ENCODE data around the gene ESYT3. TPM values are rescaled to one million over a fixed set of nuclear protein-coding genes. Genes with fewer than 3 reads are reported as not detected.
"Not testable (repeated sequence)": the region's sequence is repeated elsewhere in the genome, so short reads cannot be mapped to it uniquely, and the experiment has no call there.

Gene ESYT3
- total RNA-seq, 1 donor from 2014 or later = not detected

GRCh38 chr3:138408751-138409570 lies 25.5 kb upstream of the ESYT3 start:
- no peak for DNase-seq

DNA sequence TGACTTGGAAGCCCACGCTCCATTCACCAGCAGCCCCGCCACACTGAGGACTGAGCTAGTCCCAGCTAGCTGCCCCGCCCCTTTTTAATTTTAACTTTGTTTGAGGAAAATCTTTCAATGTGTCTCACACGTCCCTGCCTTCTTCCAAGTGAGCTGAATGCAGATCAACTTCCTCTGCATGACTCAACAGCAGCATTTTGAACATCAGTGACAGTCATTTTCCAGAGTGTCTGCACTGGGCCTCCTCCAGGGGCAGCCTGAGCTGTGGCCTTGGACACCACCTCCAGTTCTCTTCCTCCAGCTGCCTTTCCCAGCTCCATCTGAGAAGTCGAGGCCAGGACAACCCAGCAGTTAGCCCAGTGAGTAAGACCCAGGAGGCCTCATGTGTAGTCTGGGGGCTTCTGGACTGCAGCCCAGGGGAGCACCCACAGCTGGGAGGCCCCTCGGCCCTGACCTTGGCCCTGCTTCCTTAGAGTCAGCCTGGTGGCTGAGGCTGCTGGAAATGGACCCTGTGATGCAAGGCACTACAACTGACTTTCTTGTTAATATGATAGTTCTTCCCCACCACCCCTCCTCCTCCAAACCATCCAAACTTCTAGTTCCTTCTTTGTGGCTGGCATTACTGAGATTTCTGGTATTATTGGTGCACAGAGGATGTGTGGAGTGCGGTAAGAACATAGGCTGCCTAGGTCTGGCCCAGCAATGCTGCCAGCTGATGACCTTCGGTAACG lies 21.4 kb upstream of the ESYT3 start:
- no peak for DNase-seq

GRCh38 chr3:138416236-138416635 lies 18.2 kb upstream of the ESYT3 start:
- not testable (repeated sequence) for DNase-seq

DNA sequence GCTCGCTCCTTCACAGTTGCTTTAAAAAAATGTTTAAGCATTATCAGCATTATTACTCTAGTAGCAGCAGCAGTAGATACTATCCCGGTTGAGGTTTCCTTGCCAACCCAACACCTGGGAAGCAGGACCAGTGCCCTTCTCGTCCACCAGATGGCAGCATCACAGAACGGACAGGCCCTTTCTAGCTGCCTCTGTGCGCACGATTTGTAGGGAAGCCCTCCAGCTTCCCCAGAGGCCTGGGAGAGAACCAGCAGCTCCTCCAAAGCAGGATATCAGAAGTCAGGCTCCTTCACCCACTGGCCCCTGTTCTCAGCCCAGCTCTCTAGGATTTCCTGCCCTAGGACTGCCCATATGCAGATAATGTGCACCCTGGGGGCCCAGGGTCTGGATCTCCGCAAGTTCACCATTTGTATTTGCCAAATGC lies 16.8 kb upstream of the ESYT3 start:
- DNase-seq = peak; percentile 88

GRCh38 chr3:138418601-138419206 lies 15.7 kb upstream of the ESYT3 start:
- DNase-seq = no peak

DNA sequence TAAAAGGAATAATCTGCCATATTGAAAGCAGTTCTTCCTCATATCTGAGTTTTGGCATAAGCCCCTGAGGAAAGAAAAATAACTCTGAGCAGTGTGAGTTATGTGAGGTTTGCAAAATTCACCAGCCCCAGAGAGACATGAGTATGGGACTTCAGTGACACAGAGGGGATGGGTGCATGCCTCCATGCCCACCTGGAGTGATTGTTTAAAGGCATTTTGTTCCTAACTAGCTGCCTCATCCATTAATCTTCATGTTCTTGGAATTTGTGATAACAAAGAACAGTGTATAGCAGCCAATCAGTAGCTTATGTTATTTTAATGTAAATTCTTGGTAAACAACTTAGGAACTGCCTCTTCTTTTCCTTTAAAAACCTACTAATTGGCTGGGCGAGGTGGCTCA lies 11.1 kb upstream of the ESYT3 start:
- DNase-seq = no peak

- no peak for DNase-seq
These were observed 10.1 kb upstream of the ESYT3 start for GRCh38 chr3:138424323-138424722.

GRCh38 chr3:138426211-138426610 lies 8.2 kb upstream of the ESYT3 start:
- no peak for DNase-seq

GRCh38 chr3:138426754-138427153 lies 7.7 kb upstream of the ESYT3 start:
- not testable (repeated sequence) for DNase-seq

DNA sequence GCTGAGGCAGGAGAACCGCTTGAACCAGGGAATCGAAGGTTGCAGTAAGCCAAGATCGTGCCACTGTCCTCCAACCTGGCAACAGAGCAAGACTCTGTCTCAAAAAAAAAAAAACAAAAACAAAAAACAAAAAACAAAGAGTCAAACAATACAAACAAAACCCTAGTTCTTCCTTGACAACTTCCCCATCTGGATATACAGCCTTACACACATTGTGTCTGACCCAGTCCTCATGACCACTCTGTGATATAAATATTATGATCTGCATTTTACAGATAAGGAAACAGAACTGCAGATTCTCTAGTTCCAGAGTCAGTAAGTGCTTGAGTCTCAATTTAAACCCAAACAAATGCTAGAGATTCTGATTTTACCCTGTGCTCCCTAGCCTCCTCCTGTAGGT lies 4.8 kb upstream of the ESYT3 start:
- DNase-seq = no peak

DNA sequence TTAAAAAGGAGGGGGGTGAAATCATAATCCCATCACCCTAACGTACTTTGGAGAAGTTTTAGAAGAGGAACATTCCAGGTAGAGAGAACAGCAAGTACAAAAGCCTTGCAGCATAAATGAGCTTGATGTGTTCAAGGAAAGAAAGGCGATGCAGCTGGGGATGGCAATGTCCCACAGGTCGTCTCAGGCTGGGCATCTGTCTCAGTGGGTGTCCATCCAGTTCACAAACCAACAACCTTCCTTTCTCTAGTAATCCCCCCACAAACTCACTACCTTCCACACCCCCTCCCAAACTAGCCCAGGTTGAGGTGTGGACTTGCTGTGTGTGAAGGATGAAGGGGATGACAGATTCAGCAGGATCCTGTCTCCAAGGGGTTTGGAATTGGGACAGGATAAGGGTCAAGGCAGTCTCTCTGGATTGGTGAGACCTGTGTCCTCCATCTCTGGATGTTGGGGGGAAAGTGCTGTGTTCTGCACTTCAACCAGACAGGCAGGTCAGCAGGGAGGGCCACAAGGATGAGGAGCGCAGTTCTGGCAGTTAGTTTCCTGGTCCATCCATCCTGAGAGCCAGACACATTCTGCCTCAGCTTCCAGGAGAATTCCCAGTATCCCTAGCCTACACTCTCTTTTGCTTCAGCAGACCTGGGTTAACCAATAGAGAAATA lies 1.7 kb upstream of the ESYT3 start:
- no peak for DNase-seq

- no peak for DNase-seq
These were observed 532 bp upstream of the ESYT3 start for GRCh38 chr3:138433892-138434275.

DNA sequence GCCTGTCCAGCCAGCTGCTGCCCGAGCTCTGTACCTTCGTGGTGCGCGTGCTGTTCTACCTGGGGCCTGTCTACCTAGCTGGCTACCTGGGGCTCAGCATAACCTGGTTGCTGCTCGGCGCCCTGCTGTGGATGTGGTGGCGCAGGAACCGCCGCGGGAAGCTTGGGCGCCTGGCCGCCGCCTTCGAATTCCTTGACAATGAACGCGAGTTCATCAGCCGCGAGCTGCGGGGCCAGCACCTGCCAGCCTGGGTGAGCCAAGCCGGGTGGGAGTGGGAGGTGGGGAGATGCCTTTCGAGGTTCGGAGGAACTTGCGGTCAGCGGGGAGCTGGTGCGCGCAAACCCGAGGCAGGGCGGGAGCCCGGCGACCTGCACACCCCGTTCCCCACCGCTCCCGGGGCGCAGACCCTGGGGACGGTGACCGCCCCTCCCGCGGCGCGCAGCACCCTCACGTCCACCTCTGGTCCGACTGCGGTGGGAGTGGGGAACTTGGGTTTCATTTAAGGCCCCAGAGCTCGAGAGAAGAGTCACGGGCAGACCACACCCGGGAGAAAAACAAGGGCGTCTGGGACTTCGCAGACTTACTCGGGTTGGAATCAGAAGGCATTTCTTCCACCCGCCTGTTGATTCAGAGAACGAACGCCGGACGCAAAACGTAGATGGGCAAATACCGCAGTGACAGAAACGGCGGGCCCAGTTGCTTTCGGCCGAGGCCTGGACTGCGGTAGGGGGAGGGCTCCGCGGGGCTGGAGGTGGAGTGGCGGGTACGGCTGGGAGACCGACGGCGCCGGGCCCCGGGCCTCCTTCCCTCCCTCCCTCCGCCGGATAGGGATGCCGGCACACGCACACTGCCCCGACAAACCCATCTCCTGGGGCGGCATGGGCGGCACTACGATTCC lies 708 bp downstream of the ESYT3 start:
- no peak for DNase-seq

GRCh38 chr3:138435840-138436239 lies 1.4 kb downstream of the ESYT3 start:
- DNase-seq = no peak

GRCh38 chr3:138437281-138437680 lies 2.9 kb downstream of the ESYT3 start:
- DNase-seq = no peak

GRCh38 chr3:138438896-138439295 lies 4.5 kb downstream of the ESYT3 start:
- DNase-seq = no peak

DNA sequence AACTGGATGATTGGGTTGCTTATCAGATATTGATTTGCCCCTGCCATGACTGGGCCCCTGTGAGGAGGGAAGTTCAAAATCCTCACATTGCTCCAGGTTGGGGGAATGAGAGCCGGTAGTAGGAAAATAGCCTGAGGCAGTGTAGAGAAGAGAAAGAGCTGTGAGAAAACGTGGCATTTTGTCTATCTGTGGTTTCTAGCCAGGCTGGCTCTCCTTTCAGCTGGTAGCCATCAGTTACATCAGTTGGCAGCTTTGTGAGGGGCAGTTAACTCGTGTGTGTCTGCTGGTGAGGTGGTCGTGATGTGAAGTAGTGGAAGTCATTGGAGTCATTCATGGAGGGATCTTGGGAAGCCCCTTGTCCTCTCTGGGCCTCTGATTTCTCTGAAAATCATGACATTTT lies 5.2 kb downstream of the ESYT3 start:
- no peak for DNase-seq

- no peak for DNase-seq
These were observed 5.7 kb downstream of the ESYT3 start for GRCh38 chr3:138440121-138440521.

DNA sequence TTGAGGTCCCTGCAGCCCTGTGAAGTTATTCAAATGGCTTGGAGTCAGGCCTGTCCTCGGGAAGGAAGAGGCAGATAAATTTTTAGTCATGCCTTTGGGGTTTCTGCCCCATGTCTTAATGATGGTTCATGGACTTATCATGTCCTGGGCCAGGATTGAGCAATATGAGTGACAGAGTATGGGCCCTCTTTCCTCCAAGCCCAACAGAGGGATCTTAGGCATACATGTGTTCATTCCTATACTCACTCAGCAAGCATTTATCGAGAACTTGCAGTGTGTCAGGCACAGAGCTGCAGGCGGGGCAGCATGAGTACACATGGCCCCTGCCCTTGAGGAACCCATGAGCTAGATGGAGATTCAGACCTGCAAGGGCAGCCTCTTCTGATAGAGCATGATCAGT lies 6.2 kb downstream of the ESYT3 start:
- DNase-seq = no peak

DNA sequence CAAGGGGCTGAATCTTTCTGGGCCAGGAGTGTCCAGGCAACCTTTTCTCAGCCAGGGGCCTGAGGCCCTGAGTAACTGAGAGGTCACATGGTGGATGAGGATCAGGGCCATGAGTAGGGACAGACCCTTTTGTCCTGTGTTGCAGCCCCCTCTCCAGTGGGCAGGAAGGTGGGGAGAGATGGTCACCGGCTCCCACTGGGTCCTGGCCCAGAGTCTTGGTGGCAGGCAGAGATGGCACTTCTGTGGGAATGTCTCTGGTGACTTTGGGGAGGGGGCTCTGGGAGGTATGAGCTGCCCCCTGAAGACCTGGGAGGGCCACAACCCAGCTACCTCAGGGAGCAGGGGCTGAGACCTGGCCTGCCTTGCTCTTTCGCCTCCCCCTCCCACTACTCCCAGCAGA lies 6.8 kb downstream of the ESYT3 start:
- no peak for DNase-seq

- DNase-seq = no peak
These were observed 7.3 kb downstream of the ESYT3 start for GRCh38 chr3:138441742-138442141.

DNA sequence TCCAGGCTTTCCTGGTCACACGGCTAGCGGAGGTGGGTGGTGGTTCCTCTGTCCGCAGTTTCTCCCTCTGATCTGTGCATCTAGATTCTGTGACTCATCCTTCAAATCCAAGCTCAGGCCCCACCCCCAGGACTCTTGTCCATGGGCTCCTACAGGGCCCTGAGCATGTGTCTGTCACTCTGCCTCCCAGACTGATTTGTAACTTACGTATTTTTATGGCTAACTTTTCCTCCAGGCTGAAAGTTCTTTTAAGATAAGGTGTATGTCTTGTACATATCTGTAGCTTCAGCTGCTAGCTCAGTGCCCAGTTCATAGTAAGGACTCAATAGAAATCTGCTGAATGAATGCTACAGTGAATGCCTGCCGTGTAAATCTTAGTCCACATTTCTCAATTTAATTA lies 8.0 kb downstream of the ESYT3 start:
- DNase-seq = no peak
